Measurements from ENCODE around the gene NEK5.

DNA sequence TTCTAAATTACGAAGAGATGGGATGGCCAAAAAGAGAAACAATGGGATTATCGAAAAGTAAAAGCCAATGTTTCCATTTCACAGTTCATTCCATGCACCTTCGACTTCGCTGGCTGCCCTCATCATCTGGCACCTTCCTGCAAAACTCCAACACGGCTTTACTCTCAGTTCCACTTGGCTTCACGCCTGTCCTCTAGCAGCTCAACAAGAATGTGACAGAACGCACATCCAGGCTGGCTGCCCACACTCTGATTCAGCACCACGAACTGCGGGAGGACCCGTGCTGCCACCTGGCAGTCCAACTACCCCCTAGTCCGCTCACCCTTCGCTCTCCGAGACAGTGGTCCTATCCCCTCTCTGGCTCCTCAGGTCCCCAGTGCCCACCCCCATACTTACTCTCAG, 129.4 kb downstream of the NEK5 start:
- TF ChIP-seq CTCF (conservative IDR thresholded peaks at IDR 0.05; ENCODE audit: low read length): no peak
- TF ChIP-seq EZH2phosphoT487 (IDR thresholded peaks at IDR 0.05; ENCODE audit: borderline replicate concordance, low read depth, low read length): no peak

Measured in OCI-LY7 (cell line).